Hematopoietic multipotent progenitor cell treated with erythropoietin and hydrocortisone succinate and interleukin-3 and kit ligand, for 15 days (in vitro differentiated cells): ENCODE data around the gene GHRH.

Experiments
- DNase-seq: peaks from one replicate; pipeline ENCODE4 v3.0.0-alpha.2; 2015; ENCODE audit warnings: low spot score

The GHRH gene

GRCh38 chr20:37262505-37262904 lies 891 bp upstream of the GHRH start:
- DNase-seq, result no peak

- DNase-seq, result no peak
Measured at GRCh38 chr20:37260923-37261322, 691 bp downstream of the GHRH start.

- DNase-seq, result no peak
Measured at GRCh38 chr20:37259865-37260264, 1.7 kb downstream of the GHRH start.

GRCh38 chr20:37259031-37259430 lies 2.6 kb downstream of the GHRH start:
- no peak for DNase-seq

GRCh38 chr20:37257988-37258387 lies 3.6 kb downstream of the GHRH start:
- DNase-seq, result no peak

- DNase-seq, result no peak
Measured at GRCh38 chr20:37257530-37257929, 4.1 kb downstream of the GHRH start.

GRCh38 chr20:37256286-37256685 lies 5.3 kb downstream of the GHRH start:
- no peak for DNase-seq

GRCh38 chr20:37254114-37254878 lies 7.3 kb downstream of the GHRH start:
- DNase-seq, result no peak

GRCh38 chr20:37253087-37253486 lies 8.5 kb downstream of the GHRH start:
- no peak for DNase-seq

- no peak for DNase-seq
Measured at GRCh38 chr20:37251825-37252477, 9.7 kb downstream of the GHRH start.

- no peak for DNase-seq
Measured at GRCh38 chr20:37249304-37249703, 12.3 kb downstream of the GHRH start.

GRCh38 chr20:37247547-37247946 lies 14.1 kb downstream of the GHRH start:
- DNase-seq, result no peak

- no peak for DNase-seq
Measured at GRCh38 chr20:37246736-37247135, 14.9 kb downstream of the GHRH start.

- no peak for DNase-seq
Measured at GRCh38 chr20:37245216-37246150, 16.1 kb downstream of the GHRH start.

GRCh38 chr20:37244572-37244957 lies 17.0 kb downstream of the GHRH start:
- no peak for DNase-seq

GRCh38 chr20:37243937-37244571 lies 17.6 kb downstream of the GHRH start:
- no peak for DNase-seq

GRCh38 chr20:37243076-37243936 lies 18.3 kb downstream of the GHRH start:
- DNase-seq, result no peak

GRCh38 chr20:37242503-37242902 lies 19.1 kb downstream of the GHRH start:
- DNase-seq, result no peak

- no peak for DNase-seq
Measured at GRCh38 chr20:37240337-37241067, 21.1 kb downstream of the GHRH start.

- no peak for DNase-seq
Measured at GRCh38 chr20:37238935-37239451, 22.6 kb downstream of the GHRH start.
